Keratinocyte (primary cell): ENCODE measurements around the gene AGO3. TPM values are rescaled to one million over a fixed set of nuclear protein-coding genes. Genes with fewer than 3 reads are reported as not detected.

Experiments
- DNase-seq: peaks from one replicate; pipeline ENCODE4 v3.0.0-alpha.2; 2011; ENCODE audit warnings: low read depth, missing footprints, low spot score
- FAIRE-seq: peaks from 2 replicates; lab custom pipeline; 2011; peaks lifted over from hg19 to GRCh38; lab: Jason Lieb, UNC
- H2AFZ ChIP-seq: 2 replicates; pipeline ENCODE4 v1.6.0; 2012; ENCODE audit warnings: low read length, control low read depth, inconsistent platforms; ENCODE audit not compliant: control insufficient read depth
- H3K27ac ChIP-seq: 2 replicates; pipeline ENCODE4 v1.5.1; 2011; ENCODE audit warnings: low read length; ENCODE audit not compliant: control insufficient read depth, insufficient read depth
- H3K27me3 ChIP-seq: 3 replicates; pipeline ENCODE4 v1.6.0; 2011; ENCODE audit warnings: low read length; ENCODE audit not compliant: control insufficient read depth, insufficient read depth; ENCODE audit errors: extremely low read depth
- H3K36me3 ChIP-seq, 2 experiments: 2 replicates in 1 of 2; 3 replicates in 1 of 2; pipeline ENCODE4 v1.5.1; 2011; ENCODE audit warnings: low read length in 2 of 2, mild to moderate bottlenecking in 1 of 2; ENCODE audit not compliant: control insufficient read depth in 2 of 2, insufficient read depth in 2 of 2; ENCODE audit errors: extremely low read depth in 1 of 2
- H3K4me1 ChIP-seq: 3 replicates; pipeline ENCODE4 v1.5.1; 2011; ENCODE audit warnings: low read length; ENCODE audit not compliant: control insufficient read depth, insufficient read depth; ENCODE audit errors: extremely low read depth
- H3K4me2 ChIP-seq: 3 replicates; pipeline ENCODE4 v1.6.0; 2011; ENCODE audit warnings: low read depth, low read length; ENCODE audit not compliant: control insufficient read depth, insufficient read depth; ENCODE audit errors: extremely low read depth
- H3K4me3 ChIP-seq, 3 experiments: fragments of 200-600 bp in 1 of 3; sonication (generic) in 1 of 3; 2 replicates in 2 of 3; 3 replicates in 1 of 3; pipeline ENCODE4 v1.5.1; 2011 to 2016; ENCODE audit warnings: low read length in 3 of 3, mild to moderate bottlenecking in 3 of 3, control low read depth in 2 of 3, inconsistent platforms in 1 of 3, low read depth in 1 of 3, mixed read lengths in 1 of 3, mixed run types in 1 of 3, moderate library complexity in 1 of 3; ENCODE audit not compliant: control insufficient read depth in 2 of 3, insufficient read depth in 2 of 3; ENCODE audit errors: extremely low read depth in 1 of 3
- H3K79me2 ChIP-seq: 2 replicates; pipeline ENCODE4 v1.6.0; 2012; ENCODE audit warnings: low read length; ENCODE audit not compliant: control insufficient read depth, insufficient read depth
- H3K9ac ChIP-seq: 3 replicates; pipeline ENCODE4 v1.6.0; 2011; ENCODE audit warnings: low read length; ENCODE audit not compliant: control insufficient read depth, insufficient read depth; ENCODE audit errors: extremely low read depth
- H3K9me1 ChIP-seq: 3 replicates; pipeline ENCODE4 v1.6.0; 2011; ENCODE audit warnings: low read length; ENCODE audit not compliant: control insufficient read depth, insufficient read depth; ENCODE audit errors: extremely low read depth
- H3K9me3 ChIP-seq: 2 replicates; pipeline ENCODE4 v1.5.1; 2012; ENCODE audit warnings: low read depth, low read length; ENCODE audit not compliant: control insufficient read depth
- H4K20me1 ChIP-seq: 3 replicates; pipeline ENCODE4 v1.6.0; 2011; ENCODE audit warnings: low read length; ENCODE audit not compliant: control insufficient read depth, insufficient read depth; ENCODE audit errors: extremely low read depth
- CTCF ChIP-seq, 3 experiments: IDR thresholded peaks in 1 of 3; conservative IDR thresholded peaks in 1 of 3; optimal IDR thresholded peaks in 1 of 3; 2 replicates in 2 of 3; 3 replicates in 1 of 3; pipeline versions ENCODE3 to v1.5.1; 2011; ENCODE audit warnings: low read length in 3 of 3, mild to moderate bottlenecking in 3 of 3, moderate library complexity in 2 of 3, control low read depth in 1 of 3, inconsistent platforms in 1 of 3; ENCODE audit not compliant: insufficient read depth in 2 of 3; ENCODE audit errors: extremely low read depth in 1 of 3
- EZH2 ChIP-seq: IDR thresholded peaks from one replicate; pipeline ENCODE4 v1.6.1; 2012; ENCODE audit warnings: inconsistent platforms, mild to moderate bottlenecking, low read length, moderate library complexity
- dilution Hi-C: fragments of 300-500 bp; cut with MboI; formaldehyde crosslinking; loops from one replicate; pipeline ENCODE4 v1.7.0; 2020; ENCODE audit warnings: low sequenced_read_pairs; ENCODE audit not compliant: extremely low pct_ligation_motif_present
- polyA plus RNA-seq, 5 experiments: library from polyadenylated mRNA; depleted of rRNA in 3 of 5; stranded (reverse) in 3 of 5; stranded (forward) in 1 of 5; unstranded in 1 of 5; fragments of >200 nt; gene quantifications; 1 replicate in 1 of 5; 2 replicates in 3 of 5; 3 replicates in 1 of 5; pipeline versions ENCODE4 v1.2.1 to v1.2.3, GENCODE V29; 2011 to 2012; ENCODE audit warnings: missing spikeins in 2 of 5, low read depth in 1 of 5, low replicate concordance in 1 of 5

Gene AGO3
- polyA plus RNA-seq, 1 donor (not counting 4 experiments of a cell fraction or from before 2014, with no cell fraction given), result 14.0 TPM

- Histone ChIP-seq H3K4me3 (no peak overlapping the region), H2AFZ (no peak overlapping the region), H3K27ac (no peak overlapping the region), H3K9ac (no peak overlapping the region), H4K20me1 (no peaks in the 10 kb centered on the region), H3K4me2 (no peak overlapping the region), H3K9me1 (no peaks in the 10 kb centered on the region), H3K79me2 (no peaks in the 10 kb centered on the region), H3K36me3 (no peaks in the 10 kb centered on the region), H3K9me3 (no peaks in the 10 kb centered on the region), H3K4me1 (no peaks in the 10 kb centered on the region), H3K27me3 (no peaks in the 10 kb centered on the region)
- dilution Hi-C loops, result no loop called here
- FAIRE-seq (no peak), DNase-seq (no peak)
- no peak for TF ChIP-seq EZH2
- no peak for TF ChIP-seq CTCF (optimal IDR thresholded peaks at IDR 0.05 in 1 of 3, IDR thresholded peaks at IDR 0.05 in 1 of 3, conservative IDR thresholded peaks at IDR 0.05 in 1 of 3; ENCODE audit: extremely low read depth in 1 of 3, insufficient read depth in 2 of 3, low read length in 3 of 3)
Measured at GRCh38 chr1:36055706-36056105, 124.8 kb downstream of the AGO3 start.

GRCh38 chr1:36062315-36062714 is 131.4 kb downstream of the AGO3 start:
- H2AFZ ChIP-seq, result no peak overlapping the region
- no peak for DNase-seq
- H3K4me1 ChIP-seq, result no peaks in the 10 kb centered on the region
- H3K79me2 ChIP-seq, result no peaks in the 10 kb centered on the region
- H3K4me3 ChIP-seq, result no peak overlapping the region
- H3K27me3 ChIP-seq, result no peaks in the 10 kb centered on the region
- no peaks in the 10 kb centered on the region for H3K36me3 ChIP-seq
- no peak overlapping the region for H3K27ac ChIP-seq
- no peak for TF ChIP-seq EZH2
- TF ChIP-seq CTCF (optimal IDR thresholded peaks at IDR 0.05 in 1 of 3, IDR thresholded peaks at IDR 0.05 in 1 of 3, conservative IDR thresholded peaks at IDR 0.05 in 1 of 3; ENCODE audit: extremely low read depth in 1 of 3, insufficient read depth in 2 of 3, low read length in 3 of 3), result no peak
- dilution Hi-C loops, result no loop called here
- FAIRE-seq, result no peak
- H3K9me3 ChIP-seq, result no peaks in the 10 kb centered on the region
- H4K20me1 ChIP-seq, result no peaks in the 10 kb centered on the region
- H3K4me2 ChIP-seq, result no peak overlapping the region
- H3K9ac ChIP-seq, result no peak overlapping the region
- no peaks in the 10 kb centered on the region for H3K9me1 ChIP-seq
